HFFc6 (cell line): ENCODE results near the gene ZFYVE19. TPM values are rescaled to one million over a fixed set of nuclear protein-coding genes. Genes with fewer than 3 reads are reported as not detected.

ENCODE experiments used
- DNase-seq: peaks from one replicate; pipeline ENCODE4 v3.0.0-alpha.2; 2018
- H3K27ac Mint-ChIP-seq: 2 replicates; pipeline ENCODE4 v1.8.0; 2020; ENCODE audit warnings: mild to moderate bottlenecking, mixed read lengths
- H3K27me3 Mint-ChIP-seq: 2 replicates; pipeline ENCODE4 v1.8.0; 2021; ENCODE audit warnings: mild to moderate bottlenecking, moderate library complexity, mixed read lengths; ENCODE audit not compliant: insufficient read depth
- H3K36me3 Mint-ChIP-seq: 2 replicates; pipeline ENCODE4 v1.8.0; 2021; ENCODE audit warnings: low read depth, mixed read lengths
- H3K4me1 Mint-ChIP-seq: 2 replicates; pipeline ENCODE4 v1.8.0; 2020; ENCODE audit warnings: low read depth, mixed read lengths
- H3K4me3 Mint-ChIP-seq: 2 replicates; pipeline ENCODE4 v1.8.0; 2020; ENCODE audit warnings: mild to moderate bottlenecking, moderate library complexity, mixed read lengths
- H3K9me3 Mint-ChIP-seq: 2 replicates; pipeline ENCODE4 v1.8.0; 2020; ENCODE audit warnings: mild to moderate bottlenecking, mixed read lengths
- total RNA-seq, 6 experiments: library from RNA; stranded (reverse); fragmentation: NEBNext Ultra II Directional; extraction: Animal tissue kit (Norgen Biotek cat#: 25700); gene quantifications; 2 replicates in 1 of 6; 3 replicates in 5 of 6; pipeline ENCODE4 v1.2.3, GENCODE V29; 2021
- TF ChIP-seq, protein P1 (sequence below): fragments of 200-600 bp; sonication (generic); IDR thresholded peaks from 2 replicates; pipeline ENCODE4 v1.5.0; 2021; ENCODE audit warnings: antibody characterized with exemption, mild to moderate bottlenecking

Gene ZFYVE19
- total RNA-seq, 6 experiments from 2014 or later, result 10.7 to 13.5 (median 12.1) TPM

DNA sequence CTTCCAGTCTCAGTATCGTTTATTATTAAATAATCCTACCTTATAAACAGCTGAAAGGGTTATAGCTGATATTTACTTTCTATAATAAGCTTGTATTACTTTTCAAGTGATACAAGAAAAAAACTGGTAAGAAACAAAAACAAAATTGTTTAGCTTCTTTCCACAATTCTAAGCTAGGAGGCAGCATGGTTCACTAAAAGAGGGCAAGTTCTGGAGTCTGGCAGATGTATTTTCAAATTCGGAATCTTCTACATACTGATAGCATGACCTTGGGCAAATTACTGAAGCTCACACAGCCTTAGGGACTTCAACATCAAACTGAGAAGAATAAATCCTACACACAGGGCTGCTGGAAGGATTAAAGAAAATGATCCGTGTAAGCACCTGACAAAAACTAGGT lies 21.7 kb upstream of the ZFYVE19 start:
- TF ChIP-seq, protein P1, sequence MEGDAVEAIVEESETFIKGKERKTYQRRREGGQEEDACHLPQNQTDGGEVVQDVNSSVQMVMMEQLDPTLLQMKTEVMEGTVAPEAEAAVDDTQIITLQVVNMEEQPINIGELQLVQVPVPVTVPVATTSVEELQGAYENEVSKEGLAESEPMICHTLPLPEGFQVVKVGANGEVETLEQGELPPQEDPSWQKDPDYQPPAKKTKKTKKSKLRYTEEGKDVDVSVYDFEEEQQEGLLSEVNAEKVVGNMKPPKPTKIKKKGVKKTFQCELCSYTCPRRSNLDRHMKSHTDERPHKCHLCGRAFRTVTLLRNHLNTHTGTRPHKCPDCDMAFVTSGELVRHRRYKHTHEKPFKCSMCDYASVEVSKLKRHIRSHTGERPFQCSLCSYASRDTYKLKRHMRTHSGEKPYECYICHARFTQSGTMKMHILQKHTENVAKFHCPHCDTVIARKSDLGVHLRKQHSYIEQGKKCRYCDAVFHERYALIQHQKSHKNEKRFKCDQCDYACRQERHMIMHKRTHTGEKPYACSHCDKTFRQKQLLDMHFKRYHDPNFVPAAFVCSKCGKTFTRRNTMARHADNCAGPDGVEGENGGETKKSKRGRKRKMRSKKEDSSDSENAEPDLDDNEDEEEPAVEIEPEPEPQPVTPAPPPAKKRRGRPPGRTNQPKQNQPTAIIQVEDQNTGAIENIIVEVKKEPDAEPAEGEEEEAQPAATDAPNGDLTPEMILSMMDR, result peak; percentile 37
- peaks cover 14% of the 10 kb centered on the region for H3K4me1 Mint-ChIP-seq
- DNase-seq, result no peak
- no peak overlapping the region; the same call in 1 of the 2 replicates for H3K27ac Mint-ChIP-seq
- no peak overlapping the region for H3K4me3 Mint-ChIP-seq
- no peaks in the 10 kb centered on the region for H3K36me3 Mint-ChIP-seq
- no peaks in the 10 kb centered on the region for H3K27me3 Mint-ChIP-seq
- H3K9me3 Mint-ChIP-seq, result no peaks in the 10 kb centered on the region

DNA sequence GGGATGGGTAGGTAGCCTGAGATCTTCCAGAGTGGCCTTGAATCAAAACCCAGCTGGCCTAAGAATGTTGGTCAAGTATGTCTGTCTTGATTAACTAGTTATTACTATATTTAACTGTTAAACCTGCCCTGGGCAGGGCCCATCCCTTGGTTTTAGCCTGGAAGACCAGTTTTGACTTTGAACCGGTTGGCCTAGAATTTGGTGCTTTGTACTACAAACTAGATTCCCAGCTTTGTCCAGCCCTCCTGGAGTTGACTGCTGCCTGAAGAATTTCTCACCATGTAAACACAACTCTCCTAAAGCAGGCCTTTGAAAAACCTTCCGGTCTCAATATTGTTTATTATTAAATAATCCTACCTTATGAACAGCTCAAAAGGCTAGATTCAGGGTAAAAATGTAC lies 21.1 kb upstream of the ZFYVE19 start:
- no peak for DNase-seq
- H3K27ac Mint-ChIP-seq, result no peak overlapping the region; the same call in 1 of the 2 replicates
- no peaks in the 10 kb centered on the region for H3K27me3 Mint-ChIP-seq
- H3K9me3 Mint-ChIP-seq, result no peaks in the 10 kb centered on the region
- TF ChIP-seq, protein P1, result no peak
- no peaks in the 10 kb centered on the region for H3K36me3 Mint-ChIP-seq
- H3K4me1 Mint-ChIP-seq, result peaks cover 18% of the 10 kb centered on the region
- H3K4me3 Mint-ChIP-seq, result no peak overlapping the region

DNA sequence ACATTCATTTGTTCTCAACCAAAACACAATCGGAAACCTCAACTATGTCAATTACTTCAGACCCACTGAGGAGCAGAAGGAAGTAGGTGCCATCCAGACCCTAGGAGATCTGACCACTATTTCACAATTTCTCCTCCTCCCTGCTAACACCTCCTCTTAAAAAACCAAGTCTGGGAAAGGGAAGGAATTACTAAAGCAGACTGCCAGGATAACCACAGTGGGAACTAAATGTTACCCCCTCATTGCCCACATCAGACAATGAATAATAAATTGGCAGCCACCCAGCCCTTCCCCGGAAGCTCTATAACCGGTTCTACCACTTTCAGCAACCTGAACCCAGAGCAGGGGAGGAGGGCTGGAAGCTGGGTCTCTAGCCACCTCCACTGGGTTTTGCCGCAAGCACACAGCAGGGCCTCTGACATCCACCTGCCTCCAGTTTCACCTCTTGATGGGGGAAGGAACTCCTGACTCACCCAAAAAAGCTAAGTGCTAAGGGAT lies 19.5 kb upstream of the ZFYVE19 start:
- Mint-ChIP-seq H3K27ac (peak overlapping the region; percentile 32; the same call in 1 of the 2 replicates), H3K27me3 (no peaks in the 10 kb centered on the region), H3K36me3 (0 out of 2 replicates have a peak, but pooled peaks cover 4% of the 10 kb centered on the region), H3K9me3 (no peaks in the 10 kb centered on the region), H3K4me3 (no peak overlapping the region), H3K4me1 (peaks cover 23% of the 10 kb centered on the region)
- TF ChIP-seq, protein P1, result no peak
- DNase-seq, result peak; percentile 27

DNA sequence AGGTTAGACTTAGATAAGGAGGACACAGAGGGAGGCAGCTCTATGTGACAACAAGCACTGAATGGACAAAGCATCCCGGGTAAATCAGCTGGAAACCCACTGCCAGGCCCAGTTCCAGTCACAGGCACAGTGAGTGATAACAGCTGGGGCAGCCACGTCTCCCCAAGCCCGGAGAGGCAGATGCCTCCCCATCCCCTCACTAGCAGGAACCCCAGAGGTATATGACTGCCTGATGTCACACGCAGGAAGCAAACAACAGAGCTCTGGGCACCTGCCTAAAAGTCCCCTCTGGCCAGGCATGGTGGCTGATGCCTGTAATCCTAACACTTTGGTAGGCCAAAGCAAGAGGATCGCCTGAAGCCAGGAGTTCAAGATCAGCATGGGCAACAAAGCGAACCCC lies 18.9 kb upstream of the ZFYVE19 start:
- peaks cover 6% of the 10 kb centered on the region for H3K36me3 Mint-ChIP-seq
- peaks cover 29% of the 10 kb centered on the region for H3K4me1 Mint-ChIP-seq
- H3K4me3 Mint-ChIP-seq, result no peak overlapping the region
- H3K27me3 Mint-ChIP-seq, result no peaks in the 10 kb centered on the region
- TF ChIP-seq, protein P1, result no peak
- H3K27ac Mint-ChIP-seq, result no peak overlapping the region
- DNase-seq, result no peak
- no peaks in the 10 kb centered on the region for H3K9me3 Mint-ChIP-seq

DNA sequence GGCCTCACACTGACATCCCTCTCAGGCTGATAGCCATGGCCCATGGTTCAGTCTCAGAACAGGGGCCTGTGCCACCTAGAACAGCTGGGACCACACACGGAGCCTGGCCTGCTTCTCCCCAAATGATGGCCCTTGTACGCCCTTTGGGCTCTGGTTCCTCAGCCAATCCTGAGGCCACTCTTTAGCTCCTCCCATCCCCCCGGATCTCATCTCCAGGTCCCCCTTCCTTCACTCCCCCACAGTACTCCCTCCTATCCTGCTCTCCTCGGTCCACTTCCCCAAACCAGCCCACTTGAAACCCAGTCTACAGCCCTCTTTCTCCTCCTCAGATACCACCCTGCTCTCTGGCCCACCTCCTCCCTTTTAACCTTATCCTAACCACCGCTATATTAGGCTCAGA lies 17.8 kb upstream of the ZFYVE19 start:
- Mint-ChIP-seq H3K9me3 (no peaks in the 10 kb centered on the region), H3K4me3 (no peak overlapping the region), H3K27me3 (no peaks in the 10 kb centered on the region), H3K4me1 (peaks cover 40% of the 10 kb centered on the region), H3K36me3 (peaks cover 10% of the 10 kb centered on the region), H3K27ac (no peak overlapping the region)
- TF ChIP-seq, protein P1, result no peak
- DNase-seq, result no peak

DNA sequence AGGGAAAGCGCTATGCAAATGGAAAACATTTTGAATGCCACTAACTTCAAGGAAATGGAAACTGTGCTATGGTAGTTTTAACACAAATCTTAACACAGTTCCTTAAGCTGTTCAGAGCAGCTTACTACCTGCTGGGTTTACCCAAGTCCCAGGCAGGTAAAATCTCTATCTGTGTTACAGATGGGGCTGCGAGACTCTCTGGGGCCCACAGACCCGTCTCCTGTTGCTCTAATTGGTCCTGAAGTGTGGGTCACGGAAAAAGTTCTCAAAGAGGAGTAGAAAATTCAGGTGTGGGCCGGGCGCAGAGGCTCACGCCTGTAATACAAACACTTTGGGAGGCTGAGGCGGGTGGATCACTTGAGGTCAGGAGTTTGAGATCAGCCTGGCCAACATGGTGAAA lies 16.9 kb upstream of the ZFYVE19 start:
- no peak for DNase-seq
- H3K27ac Mint-ChIP-seq, result no peak overlapping the region
- peaks cover 41% of the 10 kb centered on the region for H3K4me1 Mint-ChIP-seq
- TF ChIP-seq, protein P1, result no peak
- peaks cover 10% of the 10 kb centered on the region for H3K36me3 Mint-ChIP-seq
- H3K9me3 Mint-ChIP-seq, result no peaks in the 10 kb centered on the region
- H3K4me3 Mint-ChIP-seq, result no peak overlapping the region
- no peaks in the 10 kb centered on the region for H3K27me3 Mint-ChIP-seq
